ENCODE data around the gene ZFHX3.

DNA sequence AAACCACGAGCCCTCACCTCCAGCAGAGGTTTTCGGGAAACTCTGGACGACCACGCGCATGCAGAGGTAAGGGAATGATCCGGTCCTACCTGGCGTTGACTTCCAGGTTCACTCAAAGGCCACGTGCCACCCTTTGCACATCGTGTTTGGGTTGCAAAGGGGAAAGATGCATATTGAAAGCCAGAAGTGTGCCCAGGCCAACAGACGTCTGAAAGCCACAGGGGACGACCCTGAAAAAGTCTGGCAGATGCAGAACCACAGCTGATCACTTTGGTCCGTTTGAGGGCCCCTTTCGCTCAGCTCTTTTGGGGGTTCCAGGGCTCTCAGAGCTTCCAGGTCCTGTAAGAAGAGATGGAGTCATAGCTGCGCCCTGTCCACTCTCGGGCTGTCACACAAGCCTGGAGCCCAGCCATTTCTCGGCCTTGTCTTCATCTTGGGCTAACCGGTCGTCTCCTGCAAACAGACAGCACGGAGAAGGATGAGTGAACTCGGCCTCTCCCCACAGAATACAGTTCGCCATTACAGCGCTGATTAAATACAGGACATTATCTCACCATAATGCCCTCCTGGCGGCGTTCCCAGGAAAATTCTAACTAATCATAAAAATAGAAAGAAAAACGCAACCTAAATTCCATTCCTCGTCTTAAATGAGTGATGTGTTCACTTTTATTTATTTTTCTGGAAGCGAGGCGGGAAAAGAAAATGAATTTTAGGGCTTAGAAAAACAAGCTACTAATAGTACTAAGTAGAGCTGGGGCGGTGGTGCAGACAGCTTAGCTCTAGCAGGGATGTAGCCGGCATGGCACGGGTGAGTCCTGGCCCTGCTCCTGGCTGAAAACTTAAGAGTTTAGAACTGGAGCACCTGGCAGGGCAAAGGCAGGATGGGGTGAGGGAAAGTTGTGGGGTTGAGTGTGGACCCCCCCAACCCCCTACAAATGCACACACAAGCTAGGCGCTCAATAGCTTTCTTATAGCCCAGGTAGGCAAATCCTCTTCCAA is 45.5 kb upstream of the ZFHX3 start:
- TF ChIP-seq EZH2 (IDR thresholded peaks at IDR 0.05) = no peak
- no peak for TF ChIP-seq POLR2AphosphoS5 (IDR thresholded peaks at IDR 0.05; ENCODE audit: borderline replicate concordance, low read depth, low read length)

Data from SK-N-MC (cell line).